Frontal cortex (tissue), 4 donors: Measurements from ENCODE around the gene TBC1D22B. TPM values are rescaled to one million over a fixed set of nuclear protein-coding genes. Genes with fewer than 3 reads are reported as not detected.
A peak's percentile ranks its signal among the peaks of the same experiment; 100 is the strongest.

Experiments used
- DNase-seq, 2 donors: peaks; one replicate each; pipeline ENCODE4 v3.0.0; 2012; ENCODE audit warnings: low spot score in 2 of 2
- FAIRE-seq: peaks from 2 replicates; lab custom pipeline; 2012; peaks lifted over from hg19 to GRCh38; lab: Jason Lieb, UNC
- total RNA-seq: library from RNA; depleted of rRNA; stranded (reverse); fragments of >200 nt; gene quantifications from one replicate; pipeline ENCODE4 v1.2.3, GENCODE V29; 2014
- donor health status: control.
- donor health status: control.
- donor health status: control.

The TBC1D22B gene
- total RNA-seq, 1 donor from 2014 or later: 8.2 TPM

DNA sequence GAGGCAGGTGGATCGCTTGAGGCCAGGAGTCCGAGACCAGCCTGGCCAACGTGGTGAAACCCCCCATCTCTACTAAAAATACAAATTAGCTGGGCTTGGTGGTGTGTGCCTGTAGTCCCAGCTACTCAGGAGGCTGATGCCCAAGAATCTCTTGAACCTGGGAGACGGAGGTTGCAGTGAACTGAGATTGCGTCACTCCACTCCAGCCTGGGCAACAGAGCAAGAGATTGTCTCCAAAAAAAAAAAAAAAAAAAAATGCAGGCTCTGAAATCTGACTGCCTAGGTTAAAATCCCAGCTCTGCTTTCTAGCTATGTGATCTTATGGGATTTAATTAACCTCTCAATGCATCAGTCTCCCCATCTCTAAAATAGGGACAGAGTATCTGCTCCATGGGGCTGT, 3.6 kb downstream of the TBC1D22B start:
- DNase-seq (no peak), FAIRE-seq (no peak)

DNA sequence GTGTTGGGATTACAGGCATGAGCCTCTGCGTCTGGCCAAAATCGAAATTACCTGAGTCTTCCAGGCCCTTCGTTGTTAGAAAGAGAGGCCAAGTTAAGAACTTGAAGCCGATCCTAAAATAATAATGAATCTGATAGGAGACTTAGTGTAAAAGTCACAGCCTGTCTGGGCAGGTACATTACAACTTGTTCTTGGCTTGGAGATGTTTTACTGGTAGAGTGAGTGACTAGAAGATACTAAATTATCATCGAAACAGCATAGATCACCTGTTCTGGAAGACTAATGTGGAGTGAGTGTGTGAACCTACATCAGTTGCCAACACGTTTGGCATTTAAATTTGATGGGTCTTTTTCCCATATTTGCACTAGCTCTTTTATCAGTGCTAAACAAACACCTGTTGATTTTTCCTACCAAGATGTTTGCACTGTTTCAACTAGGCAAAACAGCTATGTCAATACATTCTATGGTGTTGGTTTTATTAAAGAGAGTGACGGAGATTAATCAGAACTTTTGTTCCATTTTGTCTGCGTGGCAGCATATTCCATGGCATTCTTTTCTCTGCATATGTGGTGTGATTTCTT, 5.0 kb downstream of the TBC1D22B start:
- FAIRE-seq (no peak), DNase-seq (no peak)

- no peak for DNase-seq
- FAIRE-seq: no peak
These were observed 7.4 kb downstream of the TBC1D22B start for GRCh38 chr6:37265001-37265400.

DNA sequence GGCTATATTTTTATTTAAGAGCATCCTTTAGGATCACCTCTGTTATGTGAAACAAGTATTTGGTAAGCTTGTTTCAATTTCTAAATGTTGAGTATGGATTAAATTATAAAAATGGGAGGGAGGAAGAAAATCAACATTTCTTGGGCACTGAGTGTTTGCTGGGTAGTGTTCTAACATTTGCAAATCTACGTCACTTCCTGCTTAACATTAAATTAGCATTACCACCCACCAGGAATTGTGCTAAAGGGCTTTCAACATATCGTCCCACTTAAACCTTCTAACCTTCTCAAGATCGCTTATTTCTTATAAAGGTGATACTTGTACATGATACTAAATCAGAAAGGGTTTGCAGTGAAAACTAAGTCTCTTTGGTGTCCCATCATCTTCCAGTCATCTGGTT, 8.3 kb downstream of the TBC1D22B start:
- FAIRE-seq: no peak
- DNase-seq: no peak

DNA sequence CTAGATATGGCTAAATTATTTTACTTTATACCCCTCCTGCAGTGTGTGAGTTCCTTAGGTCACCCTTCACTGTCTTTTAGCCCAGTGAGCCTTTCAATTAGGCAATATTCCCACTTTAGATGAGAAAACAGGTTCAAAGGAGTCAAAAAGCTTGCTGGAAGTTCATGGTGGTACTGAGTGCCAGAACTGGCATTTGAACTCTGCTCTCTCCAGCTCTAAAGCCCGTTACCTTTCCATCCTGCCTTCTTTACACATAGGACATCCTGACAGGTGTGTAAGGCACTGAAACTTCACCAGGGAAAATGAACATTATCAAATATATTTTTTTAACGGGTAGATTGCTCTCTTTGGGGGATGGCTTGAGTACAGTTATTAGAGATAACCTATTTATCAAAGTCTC, 11.5 kb downstream of the TBC1D22B start:
- no peak for DNase-seq
- FAIRE-seq: no peak

DNA sequence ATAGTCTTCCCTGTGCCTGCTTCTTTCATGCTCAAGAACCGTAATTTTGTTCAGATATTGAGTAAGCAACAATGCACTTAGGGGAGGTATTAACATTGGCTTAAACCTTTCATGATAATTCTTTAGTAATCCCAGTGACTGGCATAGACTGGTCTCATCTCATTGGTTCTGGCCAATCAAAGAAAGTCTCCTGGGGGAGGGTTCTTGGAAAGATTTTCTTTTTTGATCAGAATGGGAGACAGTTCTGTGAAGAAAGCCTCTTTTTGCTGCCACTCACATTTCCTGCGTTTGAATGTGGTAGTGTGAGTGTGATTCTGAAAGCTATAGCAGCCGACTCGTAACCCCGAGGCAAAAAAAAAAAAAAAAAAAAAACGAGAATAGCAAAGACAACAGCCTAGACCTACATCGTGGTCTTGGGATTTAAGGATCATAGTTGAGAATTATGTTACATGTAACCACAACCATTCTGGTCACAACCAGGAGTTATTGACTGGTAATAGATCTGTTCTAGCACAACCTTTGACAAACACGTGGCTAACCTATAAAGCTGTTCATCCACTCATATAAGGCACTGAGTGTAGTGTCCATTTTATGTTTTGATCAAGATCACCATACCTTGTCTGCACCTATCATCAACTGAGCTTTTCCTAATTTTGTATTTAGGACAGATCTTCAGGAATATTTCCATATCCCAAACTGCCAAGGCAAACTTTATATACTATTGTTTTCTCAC, 15.4 kb downstream of the TBC1D22B start:
- no peak for FAIRE-seq
- DNase-seq: no peak

- DNase-seq (no peak), FAIRE-seq (no peak)
These were observed 16.1 kb downstream of the TBC1D22B start for GRCh38 chr6:37273690-37274089.

- FAIRE-seq: no peak
- no peak for DNase-seq
These were observed 17.8 kb downstream of the TBC1D22B start for GRCh38 chr6:37275350-37275749.

- no peak for FAIRE-seq
These were observed 19.4 kb downstream of the TBC1D22B start for GRCh38 chr6:37277001-37277409.

DNA sequence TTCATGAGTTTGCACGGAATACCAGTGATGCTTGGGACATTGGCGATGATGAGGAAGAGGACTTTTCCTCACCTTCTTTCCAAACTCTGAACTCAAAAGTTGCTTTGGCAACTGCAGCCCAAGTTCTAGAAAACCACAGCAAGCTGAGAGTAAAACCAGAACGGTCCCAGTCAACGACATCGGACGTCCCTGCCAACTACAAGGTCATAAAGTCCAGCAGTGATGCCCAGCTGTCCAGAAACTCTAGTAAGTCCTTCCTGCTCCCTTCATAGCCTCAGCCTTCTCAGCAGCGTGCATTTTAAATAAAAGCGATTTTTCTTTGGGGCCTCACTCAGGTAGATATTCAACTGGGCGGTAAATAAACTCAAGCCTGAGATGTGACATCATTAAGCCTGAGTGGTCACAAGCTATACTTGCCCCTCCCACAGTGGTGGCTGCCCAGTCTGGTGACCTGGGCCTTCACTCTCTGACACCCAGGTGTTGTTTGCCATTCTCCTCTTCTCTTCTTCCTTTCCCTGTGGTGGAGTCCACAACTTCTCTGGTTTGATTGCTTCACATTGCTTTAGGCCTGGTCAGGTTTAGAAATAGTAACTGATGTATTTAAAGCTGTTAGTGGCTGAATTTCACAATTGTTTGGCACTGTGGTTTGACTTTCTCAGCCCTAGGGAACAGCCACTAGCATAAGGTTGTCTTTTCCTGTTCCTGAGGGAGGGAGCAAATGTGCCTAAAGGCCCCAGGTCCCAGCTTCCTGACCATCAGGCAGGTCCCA, 22.0 kb downstream of the TBC1D22B start:
- FAIRE-seq (no peak), DNase-seq (no peak)

More at GRCh38 chr6:37277001-37277409, 19.4 kb downstream of the TBC1D22B start:
- DNase-seq: no peak

GRCh38 chr6:37280162-37280887, 22.8 kb downstream of the TBC1D22B start:
- no peak for FAIRE-seq

GRCh38 chr6:37282371-37282770, 24.8 kb downstream of the TBC1D22B start:
- DNase-seq (no peak), FAIRE-seq (no peak)

More at GRCh38 chr6:37280162-37280887, 22.8 kb downstream of the TBC1D22B start:
- no peak for DNase-seq

DNA sequence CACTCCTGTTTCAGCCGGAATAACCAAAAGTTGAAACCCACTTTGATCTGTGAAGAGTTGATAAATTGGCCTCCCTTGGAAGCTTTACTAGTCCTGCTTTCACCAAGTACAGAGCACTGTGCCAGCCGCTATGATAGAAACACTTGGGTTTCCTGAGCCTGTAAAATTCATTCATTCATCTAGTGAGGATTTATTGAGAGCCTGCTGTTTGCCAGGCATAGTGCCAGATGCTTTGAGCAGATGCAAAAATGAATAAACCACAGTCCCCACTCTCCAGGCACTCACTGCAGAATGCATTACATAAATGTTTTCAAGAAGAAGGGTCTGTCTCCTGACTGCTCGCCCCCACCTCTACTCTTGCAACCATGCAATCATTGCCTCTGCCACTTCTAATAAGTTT, 25.7 kb downstream of the TBC1D22B start:
- FAIRE-seq: no peak
- DNase-seq: no peak

- DNase-seq (peak in 1 of 2 donors; percentile 25), FAIRE-seq (no peak)
These were observed 26.1 kb downstream of the TBC1D22B start for GRCh38 chr6:37283671-37284151.

- FAIRE-seq: no peak
- no peak for DNase-seq
These were observed 27.2 kb downstream of the TBC1D22B start for GRCh38 chr6:37284781-37285180.

- DNase-seq (no peak), FAIRE-seq (no peak)
These were observed 28.3 kb downstream of the TBC1D22B start for GRCh38 chr6:37285861-37286311.

DNA sequence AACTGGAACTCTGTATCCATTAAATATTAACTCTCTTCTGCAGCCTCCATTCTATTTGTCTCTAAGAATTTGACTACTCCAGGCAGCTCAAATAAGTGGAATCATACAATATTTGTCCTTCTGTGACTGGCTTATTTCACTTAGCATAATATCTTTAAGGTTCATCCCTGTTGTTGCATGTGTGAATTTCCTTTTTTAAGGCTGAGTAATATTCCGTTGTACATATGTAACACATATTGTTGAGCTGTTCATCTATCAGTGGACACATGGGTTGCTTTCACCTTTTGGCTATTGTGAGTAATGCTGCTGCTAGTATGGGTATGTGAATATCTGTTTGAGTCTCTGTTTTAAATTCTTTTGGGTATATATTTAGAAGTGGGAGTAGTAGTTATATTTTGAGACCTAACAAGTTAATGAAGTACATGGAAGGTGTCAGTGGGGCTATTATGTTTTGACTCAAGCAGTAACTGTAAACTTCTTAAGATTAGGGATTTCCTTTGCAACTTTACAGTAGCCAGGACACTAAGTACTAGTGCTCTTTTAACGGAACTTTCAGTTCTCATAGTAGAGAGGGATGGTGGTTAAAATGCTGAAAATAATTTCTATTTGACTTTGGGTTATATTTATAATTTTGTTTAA, 30.1 kb downstream of the TBC1D22B start:
- no peak for DNase-seq
- no peak for FAIRE-seq

GRCh38 chr6:37288247-37288646, 30.7 kb downstream of the TBC1D22B start:
- DNase-seq: no peak
- FAIRE-seq: no peak

GRCh38 chr6:37289931-37290330, 32.4 kb downstream of the TBC1D22B start:
- FAIRE-seq (no peak), DNase-seq (no peak)

DNA sequence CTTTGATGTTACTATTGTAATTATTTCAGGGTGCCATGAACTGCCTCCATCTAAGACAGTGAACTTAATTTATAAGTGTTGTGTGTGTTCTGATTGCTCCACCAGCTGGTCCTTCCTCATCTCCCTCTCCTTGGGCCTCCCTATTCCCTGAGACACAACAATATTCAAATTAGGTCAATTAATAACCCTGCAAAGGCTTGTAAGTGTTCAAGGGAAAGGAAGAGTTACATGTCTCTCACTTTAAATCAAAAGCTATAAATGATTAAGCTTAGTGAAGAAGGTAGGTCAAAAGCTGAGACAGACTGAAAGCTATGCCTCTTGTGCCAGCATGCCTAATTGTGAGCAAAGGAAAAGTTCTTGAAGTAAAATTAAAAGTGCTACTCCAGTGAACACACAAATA, 35.9 kb downstream of the TBC1D22B start:
- no peak for DNase-seq
- no peak for FAIRE-seq
